SJSA1 (cell line): ENCODE results near the gene BCL2. TPM values are rescaled to one million over a fixed set of nuclear protein-coding genes. Genes with fewer than 3 reads are reported as not detected.

Source experiments
- DNase-seq, 2 experiments: peaks; one replicate each; pipeline ENCODE4 v3.0.0-alpha.2; 2015 to 2020; ENCODE audit warnings: low spot score in 2 of 2, low read depth in 1 of 2
- H3K27ac ChIP-seq: fragments of 250-450 bp; sonication (Bioruptor Pico); 2 replicates; pipeline ENCODE4 v1.5.1; 2020; ENCODE audit warnings: mild to moderate bottlenecking, moderate library complexity
- H3K27me3 ChIP-seq: fragments of 250-450 bp; sonication (Bioruptor Pico); replicated peaks from 2 replicates; pipeline ENCODE4 v1.5.1; 2020; ENCODE audit warnings: mild to moderate bottlenecking, moderate library complexity
- H3K36me3 ChIP-seq: fragments of 250-450 bp; sonication (Bioruptor Pico); 2 replicates; pipeline ENCODE4 v1.5.1; 2020; ENCODE audit warnings: mild to moderate bottlenecking
- H3K4me1 ChIP-seq: fragments of 250-450 bp; sonication (Bioruptor Pico); replicated peaks from 2 replicates; pipeline ENCODE4 v1.6.1; 2021; ENCODE audit warnings: mild to moderate bottlenecking
- H3K4me3 ChIP-seq: fragments of 250-450 bp; sonication (Bioruptor Pico); 2 replicates; pipeline ENCODE4 v1.5.1; 2020; ENCODE audit warnings: mild to moderate bottlenecking
- H3K9me3 ChIP-seq: fragments of 250-450 bp; sonication (Bioruptor Pico); replicated peaks from 2 replicates; pipeline ENCODE4 v1.5.1; 2020; ENCODE audit warnings: mild to moderate bottlenecking
- total RNA-seq: library from RNA; depleted of rRNA; stranded (reverse); fragments of >200 nt; shearing (Covaris generic); gene quantifications from 2 replicates; pipeline ENCODE4 v1.2.3, GENCODE V29; 2014; rRNA removed

BCL2 gene
- total RNA-seq, 1 experiment from 2014 or later = 7.8 TPM

- Histone ChIP-seq H3K4me3 (no peak overlapping the region), H3K4me1 (no peaks in the 10 kb centered on the region), H3K9me3 (no peaks in the 10 kb centered on the region), H3K36me3 (no peaks in the 10 kb centered on the region), H3K27ac (no peak overlapping the region), H3K27me3 (0 out of 2 replicates have a peak, but pooled peaks cover 3% of the 10 kb centered on the region)
- DNase-seq = no peak
Measured at GRCh38 chr18:63085611-63086010, 234.0 kb downstream of the BCL2 start.

GRCh38 chr18:63084219-63084618, 235.3 kb downstream of the BCL2 start:
- H3K9me3 ChIP-seq = no peaks in the 10 kb centered on the region; the same call in 1 of the 2 replicates
- H3K27ac ChIP-seq = no peak overlapping the region
- DNase-seq = no peak

GRCh38 chr18:63083555-63083954, 236.0 kb downstream of the BCL2 start:
- no peak overlapping the region for H3K27ac ChIP-seq
- no peak for DNase-seq
- H3K4me3 ChIP-seq = no peak overlapping the region
- H3K4me1 ChIP-seq = no peaks in the 10 kb centered on the region
- H3K36me3 ChIP-seq = no peaks in the 10 kb centered on the region
- no peaks in the 10 kb centered on the region; the same call in 1 of the 2 replicates for H3K9me3 ChIP-seq
- 0 out of 2 replicates have a peak, but pooled peaks cover 3% of the 10 kb centered on the region for H3K27me3 ChIP-seq

More at GRCh38 chr18:63084219-63084618, 235.3 kb downstream of the BCL2 start:
- no peak overlapping the region for H3K4me3 ChIP-seq
- H3K4me1 ChIP-seq = no peaks in the 10 kb centered on the region
- H3K36me3 ChIP-seq = no peaks in the 10 kb centered on the region
- 0 out of 2 replicates have a peak, but pooled peaks cover 3% of the 10 kb centered on the region for H3K27me3 ChIP-seq

GRCh38 chr18:63083020-63083531, 236.5 kb downstream of the BCL2 start:
- peak in 1 of 2 experiments; percentile 14 for DNase-seq
- Histone ChIP-seq H3K27ac (no peak overlapping the region), H3K4me3 (no peak overlapping the region), H3K27me3 (peaks cover 3% of the 10 kb centered on the region; the same call in 1 of the 2 replicates), H3K4me1 (no peaks in the 10 kb centered on the region), H3K36me3 (no peaks in the 10 kb centered on the region), H3K9me3 (no peaks in the 10 kb centered on the region; the same call in 1 of the 2 replicates)

GRCh38 chr18:63082366-63083019, 237.1 kb downstream of the BCL2 start:
- Histone ChIP-seq H3K4me1 (no peaks in the 10 kb centered on the region), H3K9me3 (no peaks in the 10 kb centered on the region; the same call in 1 of the 2 replicates), H3K27me3 (peaks cover 3% of the 10 kb centered on the region; the same call in 1 of the 2 replicates), H3K4me3 (no peak overlapping the region), H3K27ac (no peak overlapping the region), H3K36me3 (no peaks in the 10 kb centered on the region)
- DNase-seq = peak in 1 of 2 experiments; percentile 20

GRCh38 chr18:63079114-63079513, 240.5 kb downstream of the BCL2 start:
- H3K4me3 ChIP-seq = no peak overlapping the region
- no peaks in the 10 kb centered on the region; the same call in 1 of the 2 replicates for H3K9me3 ChIP-seq
- peaks cover 9% of the 10 kb centered on the region; the same call in 1 of the 2 replicates for H3K4me1 ChIP-seq
- peaks cover 3% of the 10 kb centered on the region; the same call in 1 of the 2 replicates for H3K27me3 ChIP-seq
- no peak overlapping the region for H3K27ac ChIP-seq
- no peaks in the 10 kb centered on the region for H3K36me3 ChIP-seq
- no peak for DNase-seq

- H3K27me3 ChIP-seq = peaks cover 3% of the 10 kb centered on the region; the same call in 1 of the 2 replicates
- H3K27ac ChIP-seq = no peak overlapping the region
Measured at GRCh38 chr18:63078471-63078870, 241.1 kb downstream of the BCL2 start.

GRCh38 chr18:63074981-63075404, 244.6 kb downstream of the BCL2 start:
- Histone ChIP-seq H3K27me3 (no peaks in the 10 kb centered on the region; the same call in 1 of the 2 replicates), H3K9me3 (no peaks in the 10 kb centered on the region; the same call in 1 of the 2 replicates), H3K36me3 (no peaks in the 10 kb centered on the region), H3K27ac (peak overlapping the region; percentile 63), H3K4me3 (peak overlapping the region; percentile 27), H3K4me1 (peaks cover 9% of the 10 kb centered on the region; the same call in 1 of the 2 replicates)
- peak; percentile 69 to 81 for DNase-seq

More at GRCh38 chr18:63078471-63078870, 241.1 kb downstream of the BCL2 start:
- peaks cover 9% of the 10 kb centered on the region; the same call in 1 of the 2 replicates for H3K4me1 ChIP-seq
- H3K4me3 ChIP-seq = no peak overlapping the region
- H3K9me3 ChIP-seq = no peaks in the 10 kb centered on the region; the same call in 1 of the 2 replicates
- DNase-seq = no peak
- no peaks in the 10 kb centered on the region for H3K36me3 ChIP-seq

GRCh38 chr18:63073481-63073880, 246.1 kb downstream of the BCL2 start:
- Histone ChIP-seq H3K27me3 (no peaks in the 10 kb centered on the region; the same call in 1 of the 2 replicates), H3K9me3 (no peaks in the 10 kb centered on the region; the same call in 1 of the 2 replicates), H3K36me3 (no peaks in the 10 kb centered on the region), H3K4me1 (peaks cover 9% of the 10 kb centered on the region; the same call in 1 of the 2 replicates), H3K27ac (no peak overlapping the region), H3K4me3 (no peak overlapping the region)
- DNase-seq = no peak

Other genes with a start within 250 kb of the BCL2 start
- 14.2 and 25.7 TPM in 2 replicates for gene KDSR, start 47.4 kb upstream of the BCL2 start, total RNA-seq
- 40.6 and 47.8 TPM in 2 replicates for gene VPS4B, start 102.7 kb upstream of the BCL2 start, total RNA-seq
- not detected in 2 replicates for gene SERPINB5, start 157.2 kb upstream of the BCL2 start, total RNA-seq
- not detected in 2 replicates for gene SERPINB12, start 222.6 kb upstream of the BCL2 start, total RNA-seq